NCI-H1417 treated with DMSO at 0.1 percent for 48 hours (cell line): ENCODE data around the gene PKNOX2.

ENCODE experiments used
- DNase-seq: peaks from one replicate; lab custom pipeline; 2025; lab: John Stamatoyannopoulos, UW

The PKNOX2 gene

GRCh38 chr11:125410091-125410490, 245.5 kb downstream of the PKNOX2 start:
- no peak for DNase-seq

GRCh38 chr11:125412177-125412496, 247.6 kb downstream of the PKNOX2 start:
- DNase-seq, result no peak

- DNase-seq, result no peak
These were observed 248.0 kb downstream of the PKNOX2 start for GRCh38 chr11:125412509-125412908.

GRCh38 chr11:125413226-125413625, 248.7 kb downstream of the PKNOX2 start:
- no peak for DNase-seq

- DNase-seq, result no peak
These were observed 249.6 kb downstream of the PKNOX2 start for GRCh38 chr11:125414121-125414520.

GRCh38 chr11:125416981-125417935, 252.7 kb downstream of the PKNOX2 start:
- DNase-seq, result no peak

- no peak for DNase-seq
These were observed 253.8 kb downstream of the PKNOX2 start for GRCh38 chr11:125418396-125418795.

- DNase-seq, result no peak
These were observed 258.1 kb downstream of the PKNOX2 start for GRCh38 chr11:125422681-125423080.

- DNase-seq, result no peak
These were observed 258.8 kb downstream of the PKNOX2 start for GRCh38 chr11:125423247-125423849.

GRCh38 chr11:125425601-125426000, 261.1 kb downstream of the PKNOX2 start:
- DNase-seq, result no peak

- no peak for DNase-seq
These were observed 262.4 kb downstream of the PKNOX2 start for GRCh38 chr11:125426818-125427528.

GRCh38 chr11:125428486-125429173, 264.1 kb downstream of the PKNOX2 start:
- no peak for DNase-seq

GRCh38 chr11:125429174-125429707, 264.7 kb downstream of the PKNOX2 start:
- no peak for DNase-seq

- DNase-seq, result no peak
These were observed 265.5 kb downstream of the PKNOX2 start for GRCh38 chr11:125429807-125430678.

- no peak for DNase-seq
These were observed 266.5 kb downstream of the PKNOX2 start for GRCh38 chr11:125431009-125431408.

- no peak for DNase-seq
These were observed 266.9 kb downstream of the PKNOX2 start for GRCh38 chr11:125431481-125431880.

GRCh38 chr11:125433454-125434121, 269.0 kb downstream of the PKNOX2 start:
- DNase-seq, result no peak

- DNase-seq, result no peak
These were observed 271.1 kb downstream of the PKNOX2 start for GRCh38 chr11:125435461-125436238.

- no peak for DNase-seq
These were observed 277.3 kb downstream of the PKNOX2 start for GRCh38 chr11:125441648-125442410.
